Stimulated activated CD8-positive, alpha-beta memory T cell treated with anti-CD3 and anti-CD28 coated beads, Interleukin-7, amount 100 ng/mL, for 48 hours (primary cell): ENCODE results near the gene RCN1.
"Not testable (repeated sequence)": the region's sequence is repeated elsewhere in the genome, so short reads cannot be mapped to it uniquely, and the experiment has no call there.

ENCODE experiments used
- DNase-seq, 2 donors: peaks; one replicate each; pipeline ENCODE4 v3.0.0-alpha.2; 2020; ENCODE audit warnings: low read depth in 1 of 2; ENCODE audit errors: extremely low read depth in 1 of 2

The RCN1 gene

GRCh38 chr11:32073644-32074026 is 17.2 kb upstream of the RCN1 start:
- DNase-seq = no peak

DNA sequence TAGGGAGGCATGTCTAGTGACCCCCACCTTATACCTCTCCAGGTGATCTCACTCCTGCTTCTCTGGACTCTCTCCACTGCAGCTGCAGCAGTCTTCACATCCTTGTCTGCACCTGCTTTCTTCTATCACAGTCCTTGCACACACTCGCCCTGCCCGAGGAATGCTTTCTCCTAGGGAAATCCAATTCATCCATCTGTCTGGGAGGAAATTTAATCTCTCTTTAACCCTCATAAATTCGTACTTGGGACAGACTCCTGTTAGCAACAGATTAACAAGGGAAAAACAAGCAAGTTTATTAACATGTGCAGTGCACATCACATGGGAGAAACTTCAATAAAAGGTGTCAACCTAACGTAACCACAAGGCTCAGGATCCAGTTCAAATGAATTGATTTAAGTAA is 11.3 kb upstream of the RCN1 start:
- DNase-seq = no peak

GRCh38 chr11:32080361-32080980 is 10.4 kb upstream of the RCN1 start:
- DNase-seq = no peak

DNA sequence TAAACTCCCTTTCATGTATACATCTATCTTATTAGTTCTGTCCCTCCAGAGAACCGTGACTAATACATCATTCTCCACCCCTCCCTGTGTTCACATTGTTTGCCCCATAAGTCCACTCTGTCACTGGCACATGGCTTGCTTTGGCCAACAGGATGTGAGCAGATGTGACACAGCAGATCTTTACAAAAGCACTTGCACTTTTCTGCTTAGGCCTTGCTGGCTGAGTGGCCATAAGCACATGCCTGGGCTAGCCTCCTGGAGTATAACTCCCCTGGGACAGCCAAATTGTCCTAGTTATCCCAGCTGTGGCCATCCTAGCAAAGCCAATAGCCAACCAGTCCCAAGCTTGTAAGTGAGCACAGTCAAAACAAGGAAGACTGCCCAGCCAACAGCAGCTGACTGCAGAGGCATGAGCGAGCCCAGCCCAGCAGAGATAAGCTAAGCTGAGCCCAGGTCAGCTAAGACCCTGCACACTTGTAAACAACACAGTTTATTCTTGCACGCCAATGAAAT is 9.7 kb upstream of the RCN1 start:
- no peak for DNase-seq

DNA sequence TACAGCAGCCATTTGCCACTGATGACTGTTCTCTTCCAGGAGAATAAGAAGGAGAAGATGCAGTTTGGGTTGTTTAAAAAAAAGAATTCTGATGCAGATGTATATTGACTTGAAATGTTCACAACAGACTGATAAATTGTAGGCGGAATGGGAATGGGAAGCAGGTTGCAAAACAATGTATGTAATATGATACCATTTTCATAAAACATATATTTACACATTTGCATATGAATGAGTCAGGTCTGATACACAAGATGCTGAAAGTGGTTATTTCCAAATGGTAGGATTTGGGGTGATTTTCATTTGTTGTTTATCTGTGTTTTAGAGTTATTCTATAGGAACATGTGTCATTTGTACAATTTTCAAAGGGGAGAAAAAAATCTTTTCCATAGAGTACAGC is 9.0 kb upstream of the RCN1 start:
- no peak for DNase-seq

GRCh38 chr11:32082346-32082986 is 8.4 kb upstream of the RCN1 start:
- no peak for DNase-seq

GRCh38 chr11:32087597-32087996 is 3.3 kb upstream of the RCN1 start:
- no peak for DNase-seq

GRCh38 chr11:32088117-32088941 is 2.5 kb upstream of the RCN1 start:
- DNase-seq = no peak

- DNase-seq = no peak
Measured at GRCh38 chr11:32092581-32093170, 1.8 kb downstream of the RCN1 start.

- no peak for DNase-seq
Measured at GRCh38 chr11:32094923-32095322, 4.0 kb downstream of the RCN1 start.

GRCh38 chr11:32098142-32098903 is 7.4 kb downstream of the RCN1 start:
- no peak for DNase-seq

GRCh38 chr11:32099516-32099915 is 8.6 kb downstream of the RCN1 start:
- no peak for DNase-seq

DNA sequence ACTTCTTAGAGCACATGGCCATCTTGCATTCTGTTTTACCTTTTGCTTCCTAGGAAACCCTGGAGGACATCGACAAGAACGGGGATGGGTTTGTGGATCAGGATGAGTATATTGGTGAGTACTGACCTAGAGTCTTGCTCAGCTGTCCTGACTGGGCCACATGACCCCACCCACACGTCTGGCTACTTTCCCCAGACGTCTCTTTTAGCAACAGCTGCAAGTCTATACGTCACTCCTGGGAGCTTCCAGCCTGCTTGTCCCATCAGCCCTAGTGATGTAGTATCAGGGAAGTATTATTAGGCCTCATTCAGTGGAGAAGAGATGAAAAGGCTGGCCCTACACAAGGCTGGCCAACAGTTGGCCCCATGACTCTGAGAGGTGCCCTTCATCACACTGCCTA is 9.6 kb downstream of the RCN1 start:
- DNase-seq = no peak

- no peak for DNase-seq
Measured at GRCh38 chr11:32101791-32102190, 10.9 kb downstream of the RCN1 start.

GRCh38 chr11:32103121-32103719 is 12.3 kb downstream of the RCN1 start:
- not testable (repeated sequence) for DNase-seq

DNA sequence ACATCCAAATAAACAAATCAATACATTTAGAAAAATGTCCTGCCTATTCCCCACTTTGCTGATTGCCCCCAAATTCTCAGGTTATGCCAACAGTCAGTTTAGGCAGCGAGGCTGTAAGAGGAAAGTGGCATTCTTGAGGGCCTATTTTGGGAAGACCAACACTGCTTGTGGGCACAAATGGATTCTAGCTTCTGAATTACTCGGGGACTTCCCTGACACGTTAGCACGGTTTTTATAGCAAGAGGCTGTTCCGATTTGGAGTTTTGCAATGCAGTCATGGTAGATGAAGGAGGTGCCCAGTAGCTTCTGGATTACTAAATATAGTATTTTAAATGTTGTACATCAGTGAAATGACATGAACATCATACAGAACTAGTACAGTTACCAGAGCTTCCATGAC is 13.1 kb downstream of the RCN1 start:
- DNase-seq = no peak

DNA sequence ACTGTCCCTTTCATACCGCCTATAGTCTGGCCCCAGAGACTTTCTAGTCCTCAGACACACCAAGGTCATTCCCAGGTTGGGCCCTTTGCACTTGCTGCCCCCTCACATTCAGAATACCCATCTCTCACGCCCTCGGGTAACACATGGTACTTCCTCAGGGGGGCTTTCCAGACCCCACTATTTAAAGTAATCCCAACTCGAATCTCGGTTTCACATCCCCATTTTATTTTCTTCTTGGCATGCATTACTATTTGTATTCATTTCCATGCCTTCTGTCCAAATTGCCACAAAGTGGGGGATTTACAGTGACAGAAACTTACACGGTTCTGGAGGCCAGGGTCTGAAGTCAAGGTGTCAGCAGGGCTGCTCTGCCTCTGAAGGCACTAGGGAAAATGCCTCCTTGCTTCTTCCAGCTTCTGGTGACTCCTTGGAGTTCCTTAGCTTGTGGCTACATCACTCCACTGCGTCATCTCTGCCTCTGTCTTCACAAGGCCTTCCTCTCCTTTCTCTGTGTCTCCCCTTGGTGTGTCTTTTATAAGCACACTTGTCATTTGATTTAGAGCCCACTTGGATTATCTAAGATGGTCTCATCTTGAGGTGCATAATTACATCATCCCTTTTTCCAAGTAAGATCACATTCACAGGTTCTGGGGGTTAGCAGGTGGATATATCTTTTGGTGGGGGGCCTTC is 15.1 kb downstream of the RCN1 start:
- DNase-seq = no peak

- no peak for DNase-seq
Measured at GRCh38 chr11:32107647-32108046, 16.8 kb downstream of the RCN1 start.

DNA sequence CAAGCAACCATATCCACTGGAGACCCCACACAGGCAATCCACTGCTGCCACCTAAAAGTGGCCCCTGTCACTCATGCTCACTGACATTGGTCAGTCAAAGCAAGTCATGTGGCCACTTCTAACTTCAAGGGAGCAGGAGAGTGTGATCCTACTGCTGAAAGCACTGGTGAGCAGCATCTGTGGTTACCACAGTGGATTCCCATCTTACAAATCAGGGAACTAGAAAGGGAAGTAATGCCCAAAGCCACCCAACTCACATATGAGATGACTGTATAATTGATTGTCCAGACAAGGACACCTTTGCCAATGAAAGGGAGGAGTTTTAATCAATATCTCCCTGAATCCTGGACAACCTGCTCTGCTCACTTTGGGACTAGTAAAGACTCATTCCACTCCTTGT is 17.7 kb downstream of the RCN1 start:
- DNase-seq = no peak

GRCh38 chr11:32109138-32109537 is 18.3 kb downstream of the RCN1 start:
- no peak for DNase-seq
